IMR-90 (cell line): Measurements from ENCODE around the gene CUL3. TPM values are rescaled to one million over a fixed set of nuclear protein-coding genes. Genes with fewer than 3 reads are reported as not detected.

Experiments used
- ATAC-seq: fragments of 200-7000 bp; cut with Tn5 transposase; 2 replicates; pipeline ENCODE4 v1.9.1; 2020; ENCODE audit warnings: low read depth, mild to moderate bottlenecking, moderate library complexity
- BruUV-seq: library from RNA; stranded (reverse); fragments of 400-500 nt; replicated peaks from 2 replicates; lab custom pipeline; 2021; lab: Mats Ljungman, UMichigan
- CTCF ChIA-PET: fragments of 300-600 bp; formaldehyde crosslinking; extraction: SDS; loops from one replicate; lab custom pipeline; 2021; ENCODE audit warnings: antibody characterized with exemption; lab: Yijun Ruan, JAX
- POLR2A ChIA-PET: fragments of 300-600 bp; sonication (Branson Sonifier 250); formaldehyde crosslinking; loops from one replicate; lab custom pipeline; 2022; ENCODE audit warnings: antibody characterized with exemption; ENCODE audit not compliant: unreplicated experiment; lab: Charles Lee
- DNase-seq: peaks from one replicate; pipeline ENCODE4 v3.0.0; 2013
- H2AFZ ChIP-seq: replicated peaks from 2 replicates; pipeline ENCODE3; 2013; ENCODE audit warnings: low read length, mild to moderate bottlenecking; ENCODE audit not compliant: poor library complexity
- H2AK5ac ChIP-seq: 2 replicates; pipeline ENCODE4 v1.6.1; 2013; ENCODE audit warnings: low read depth, low read length, inconsistent platforms
- H2AK9ac ChIP-seq: replicated peaks from 2 replicates; pipeline ENCODE3; 2013; ENCODE audit warnings: mild to moderate bottlenecking, low read depth, low read length, moderate library complexity; ENCODE audit not compliant: poor library complexity
- H2BK120ac ChIP-seq: 2 replicates; pipeline ENCODE4 v1.6.1; 2013; ENCODE audit warnings: low read depth, low read length, inconsistent platforms
- H2BK15ac ChIP-seq: 3 replicates; pipeline ENCODE4 v1.6.1; 2013; ENCODE audit warnings: low read depth, low read length, inconsistent platforms
- H2BK20ac ChIP-seq: 2 replicates; pipeline ENCODE4 v1.6.1; 2013; ENCODE audit warnings: low read depth, mild to moderate bottlenecking, inconsistent platforms, low read length, moderate library complexity
- H2BK5ac ChIP-seq: 2 replicates; pipeline ENCODE4 v1.6.1; 2013; ENCODE audit warnings: mild to moderate bottlenecking, low read depth, low read length, inconsistent platforms; ENCODE audit not compliant: poor library complexity, severe bottlenecking
- H3K14ac ChIP-seq: replicated peaks from 2 replicates; pipeline ENCODE4 v1.6.1; 2013; ENCODE audit warnings: low read depth, low read length, inconsistent platforms
- H3K18ac ChIP-seq: 2 replicates; pipeline ENCODE4 v1.6.1; 2013; ENCODE audit warnings: low read depth, low read length, control low read depth
- H3K23ac ChIP-seq: 2 replicates; pipeline ENCODE4 v1.6.1; 2013; ENCODE audit warnings: low read depth, low read length, inconsistent platforms
- H3K27ac ChIP-seq: 2 replicates; pipeline ENCODE4 v1.5.1; 2013; ENCODE audit warnings: mild to moderate bottlenecking, control low read depth, low read length; ENCODE audit not compliant: insufficient read depth
- H3K27me3 ChIP-seq: 2 replicates; pipeline ENCODE4 v1.6.1; 2013; ENCODE audit warnings: low read length; ENCODE audit not compliant: control insufficient read depth, insufficient read depth
- H3K36me3 ChIP-seq: 2 replicates; pipeline ENCODE4 v1.6.1; 2013; ENCODE audit warnings: low read length, mixed read lengths; ENCODE audit not compliant: control insufficient read depth, insufficient read depth
- H3K4ac ChIP-seq: 2 replicates; pipeline ENCODE4 v1.6.1; 2013; ENCODE audit warnings: low read depth, low read length, inconsistent platforms
- H3K4me1 ChIP-seq: 2 replicates; pipeline ENCODE4 v1.6.1; 2013; ENCODE audit warnings: low read length, mixed read lengths; ENCODE audit not compliant: control insufficient read depth, insufficient read depth
- H3K4me2 ChIP-seq: 2 replicates; pipeline ENCODE4 v1.6.1; 2013; ENCODE audit warnings: low read depth, mild to moderate bottlenecking, control low read depth, low read length, moderate library complexity
- H3K4me3 ChIP-seq: 2 replicates; pipeline ENCODE4 v1.5.1; 2013; ENCODE audit warnings: low read depth, mild to moderate bottlenecking, control low read depth, low read length, moderate library complexity; ENCODE audit not compliant: insufficient read depth
- H3K56ac ChIP-seq: 2 replicates; pipeline ENCODE4 v1.6.1; 2013; ENCODE audit warnings: low read length, inconsistent platforms; ENCODE audit not compliant: insufficient read depth; ENCODE audit errors: extremely low read depth
- H3K79me1 ChIP-seq, 2 experiments: 2 replicates each; pipeline ENCODE4 v1.6.1; 2013; ENCODE audit warnings: low read length in 2 of 2, inconsistent platforms in 1 of 2, low read depth in 1 of 2
- H3K9ac ChIP-seq: 2 replicates; pipeline ENCODE4 v1.6.1; 2013; ENCODE audit warnings: low read depth, low read length, control low read depth
- H3K9me1 ChIP-seq: 2 replicates; pipeline ENCODE4 v1.6.1; 2013; ENCODE audit warnings: low read length, inconsistent platforms; ENCODE audit not compliant: insufficient read depth
- H3K9me3 ChIP-seq: 2 replicates; pipeline ENCODE4 v1.6.1; 2013; ENCODE audit warnings: low read length; ENCODE audit not compliant: control insufficient read depth, insufficient read depth
- H4K20me1 ChIP-seq: 2 replicates; pipeline ENCODE4 v1.6.1; 2013; ENCODE audit warnings: low read length, inconsistent platforms; ENCODE audit not compliant: insufficient read depth
- H4K5ac ChIP-seq: 2 replicates; pipeline ENCODE4 v1.6.1; 2013; ENCODE audit warnings: mild to moderate bottlenecking, low read depth, low read length, control low read depth
- H4K8ac ChIP-seq, 2 experiments: 2 replicates each; pipeline ENCODE4 v1.6.1; 2013; ENCODE audit warnings: low read depth in 2 of 2, low read length in 2 of 2, control low read depth in 1 of 2, inconsistent platforms in 1 of 2
- H4K91ac ChIP-seq: 2 replicates; pipeline ENCODE4 v1.6.1; 2013; ENCODE audit warnings: low read depth, low read length, inconsistent platforms; ENCODE audit not compliant: insufficient read depth
- FOS ChIP-seq: fragments of 150-350 bp; IDR thresholded peaks from 2 replicates; pipeline ENCODE4 v1.6.1; 2016; ENCODE audit warnings: low read depth, low read length
- MAZ ChIP-seq: IDR thresholded peaks from 2 replicates; pipeline ENCODE4 v1.6.1; 2012; ENCODE audit warnings: low read depth, mild to moderate bottlenecking, low read length, improper control_type of control experiment, moderate library complexity, borderline replicate concordance
- WGBS, 2 experiments: methylation state at CpG; one replicate each; pipeline versions ENCODE4 v1.1.5 to v1.1.7; 2013; ENCODE audit warnings: missing lambda C conversion rate in 2 of 2; ENCODE audit not compliant: insufficient read length in 1 of 2; ENCODE audit errors: extremely low coverage in 2 of 2; 5-methylcytosine and 5-hydroxymethylcytosine counted together
- dilution Hi-C: fragments of 300-500 bp; cut with HindIII; formaldehyde crosslinking; loops from one replicate; pipeline ENCODE4 v1.14.3; 2018; ENCODE audit warnings: low sequenced_read_pairs; ENCODE audit not compliant: unreplicated experiment
- in situ Hi-C: fragments of 300-500 bp; cut with MboI; formaldehyde crosslinking; loops from 3 replicates; pipeline ENCODE4 v1.14.3; 2019; ENCODE audit warnings: low sequenced_read_pairs, inconsistent platforms, mixed read lengths
- intact Hi-C: fragments of 100-400 bp; cut with micrococcal nuclease; formaldehyde crosslinking; loops from 2 replicates; pipeline ENCODE4 v1.10.0; 2022
- polyA plus RNA-seq, 3 experiments: library from polyadenylated mRNA; depleted of rRNA; stranded (reverse); fragments of >200 nt; gene quantifications; 2 replicates each; pipeline ENCODE4 v1.2.3, GENCODE V29; 2012; ENCODE audit warnings: low replicate concordance in 1 of 3
- total RNA-seq: library from RNA; depleted of rRNA; stranded (reverse); fragments of >200 nt; gene quantifications from 2 replicates; pipeline ENCODE4 v1.2.3, GENCODE V29; 2012

CUL3 gene
- total and polyA plus RNA-seq, 2 of the 4 experiments (the other 2 are of a cell fraction): 33.7 to 45.7 TPM

- DNase-seq (no peak), ATAC-seq (no peak)
- no TSS peak for BruUV-seq
- Histone ChIP-seq H2BK20ac (no peak overlapping the region), H3K4me2 (no peak overlapping the region), H4K20me1 (no peaks in the 10 kb centered on the region), H3K27ac (no peak overlapping the region), H2BK120ac (no peak overlapping the region), H3K4ac (no peak overlapping the region), H3K27me3 (no peaks in the 10 kb centered on the region), H4K8ac (no peak overlapping the region), H2AK9ac (no peak overlapping the region), H3K9me3 (no peaks in the 10 kb centered on the region), H3K4me1 (no peaks in the 10 kb centered on the region), H3K79me1 (no peaks in the 10 kb centered on the region), H3K36me3 (no peaks in the 10 kb centered on the region), H3K9me1 (no peaks in the 10 kb centered on the region; the same call in 1 of the 2 replicates), H2AK5ac (no peak overlapping the region), H2BK15ac (no peak overlapping the region), H3K23ac (no peak overlapping the region), H3K56ac (no peak overlapping the region), H3K18ac (no peak overlapping the region), H3K9ac (no peak overlapping the region), H4K5ac (no peak overlapping the region), H2AFZ (peak overlapping the region; percentile 14), H4K91ac (no peak overlapping the region), H2BK5ac (no peak overlapping the region), H3K14ac (no peak overlapping the region), H3K4me3 (no peak overlapping the region)
- no CpG with 5 or more reads among the region's 2 CpGs for WGBS, 2 experiments
- in situ Hi-C loops (no loop called here), intact Hi-C loops (no loop called here), dilution Hi-C loops (no loop called here)
- ChIA-PET CTCF (no interaction called here), POLR2A (no interaction called here)
- TF ChIP-seq MAZ (no peak), FOS (no peak)
These were observed 6.1 kb upstream of the CUL3 start for GRCh38 chr2:224591220-224591619.
